Endothelial cell of umbilical vein (primary cell): ENCODE results near the gene FXYD7. TPM values are rescaled to one million over a fixed set of nuclear protein-coding genes. Genes with fewer than 3 reads are reported as not detected.

ENCODE experiments used
- BruUV-seq: library from RNA; stranded (reverse); fragments of 400-500 nt; replicated peaks from 2 replicates; lab custom pipeline; 2021; lab: Mats Ljungman, UMichigan
- CTCF ChIA-PET: fragments of 300-600, 350-600 bp; sonication (Branson Sonifier 250); formaldehyde crosslinking; loops from one replicate; lab custom pipeline; 2021; ENCODE audit warnings: antibody characterized with exemption, inconsistent platforms; lab: Charles Lee
- POLR2A ChIA-PET: fragments of 300-600, 350-600 bp; sonication (Branson Sonifier 250); formaldehyde crosslinking; loops from one replicate; lab custom pipeline; 2021; ENCODE audit warnings: antibody characterized with exemption, inconsistent platforms; lab: Charles Lee
- DNase-seq: peaks from one replicate; pipeline ENCODE4 v3.0.0-alpha.2; 2011; ENCODE audit warnings: low read depth, low spot score
- FAIRE-seq: peaks from 2 replicates; lab custom pipeline; 2011; peaks lifted over from hg19 to GRCh38; lab: Jason Lieb, UNC
- H2AFZ ChIP-seq: 2 replicates; pipeline ENCODE4 v1.6.0; 2012; ENCODE audit warnings: low read depth, low read length, control low read depth, inconsistent platforms
- H3K27ac ChIP-seq: 2 replicates; pipeline ENCODE4 v1.5.1; 2011; ENCODE audit warnings: low read depth, mild to moderate bottlenecking, control low read depth, low read length, moderate library complexity; ENCODE audit not compliant: insufficient read depth
- H3K27me3 ChIP-seq, 2 experiments: 2 replicates each; pipeline versions ENCODE4 v1.6.0 to v1.6.1; 2011; ENCODE audit warnings: low read length in 2 of 2, mixed read lengths in 1 of 2; ENCODE audit not compliant: control insufficient read depth in 2 of 2, insufficient read depth in 2 of 2
- H3K36me3 ChIP-seq, 2 experiments: 2 replicates in 1 of 2; 3 replicates in 1 of 2; pipeline ENCODE4 v1.5.1; 2011; ENCODE audit warnings: low read length in 2 of 2, mild to moderate bottlenecking in 1 of 2, moderate library complexity in 1 of 2; ENCODE audit not compliant: control insufficient read depth in 2 of 2, insufficient read depth in 2 of 2; ENCODE audit errors: extremely low read depth in 1 of 2
- H3K4me1 ChIP-seq: 3 replicates; pipeline ENCODE4 v1.5.1; 2011; ENCODE audit warnings: mild to moderate bottlenecking, low read length; ENCODE audit not compliant: control insufficient read depth, insufficient read depth; ENCODE audit errors: extremely low read depth
- H3K4me2 ChIP-seq: 2 replicates; pipeline ENCODE4 v1.6.1; 2011; ENCODE audit warnings: low read length, control low read depth, mixed read lengths; ENCODE audit not compliant: insufficient read depth
- H3K4me3 ChIP-seq, 3 experiments: fragments of 200-600 bp in 1 of 3; sonication (generic), shearing (Covaris generic) in 1 of 3; replicated peaks in 1 of 3; 2 replicates each; pipeline ENCODE4 v1.5.1; 2011 to 2016; ENCODE audit warnings: control low read depth in 3 of 3, low read length in 3 of 3, mild to moderate bottlenecking in 2 of 3, inconsistent platforms in 1 of 3, low read depth in 1 of 3, moderate library complexity in 1 of 3; ENCODE audit not compliant: insufficient read depth in 1 of 3
- H3K79me2 ChIP-seq: 2 replicates; pipeline ENCODE4 v1.6.0; 2012; ENCODE audit warnings: low read length, inconsistent platforms; ENCODE audit not compliant: control insufficient read depth, insufficient read depth
- H3K9ac ChIP-seq: replicated peaks from 2 replicates; pipeline ENCODE3; 2011; ENCODE audit warnings: low read length, control low read depth; ENCODE audit not compliant: insufficient read depth; ENCODE audit errors: extremely low read depth
- H3K9me1 ChIP-seq: replicated peaks from 3 replicates; pipeline ENCODE4 v1.6.0; 2011; ENCODE audit warnings: mild to moderate bottlenecking, low read length; ENCODE audit not compliant: control insufficient read depth, insufficient read depth; ENCODE audit errors: extremely low read depth
- H3K9me3 ChIP-seq: replicated peaks from 2 replicates; pipeline ENCODE4 v1.5.1; 2012; ENCODE audit warnings: low read length, inconsistent platforms; ENCODE audit not compliant: control insufficient read depth, insufficient read depth
- H4K20me1 ChIP-seq: replicated peaks from 2 replicates; pipeline ENCODE3; 2011; ENCODE audit warnings: mild to moderate bottlenecking, low read length; ENCODE audit not compliant: control insufficient read depth, insufficient read depth; ENCODE audit errors: extremely low read depth
- CTCF ChIP-seq, 2 donors: IDR thresholded peaks; 1 replicate in 1 of 2; 2 replicates in 1 of 2; pipeline ENCODE4 v1.5.1; 2011; ENCODE audit warnings: low read length in 2 of 2, mild to moderate bottlenecking in 2 of 2, moderate library complexity in 2 of 2, control low read depth in 1 of 2, inconsistent platforms in 1 of 2, low read depth in 1 of 2; ENCODE audit not compliant: insufficient read depth in 1 of 2; ENCODE audit errors: extremely low read depth in 1 of 2
- EZH2 ChIP-seq: IDR thresholded peaks from 2 replicates; pipeline ENCODE4 v1.6.1; 2012; ENCODE audit warnings: borderline replicate concordance, low read depth, mild to moderate bottlenecking, moderate library complexity, low read length, inconsistent platforms; ENCODE audit not compliant: severe bottlenecking
- FOS ChIP-seq: IDR thresholded peaks from 2 replicates; pipeline ENCODE4 v1.6.1; 2011; ENCODE audit warnings: mild to moderate bottlenecking, low read length, moderate library complexity, borderline replicate concordance; ENCODE audit not compliant: insufficient read depth
- GATA2 ChIP-seq: IDR thresholded peaks from 2 replicates; pipeline ENCODE4 v1.7.0; 2011; ENCODE audit warnings: low read depth, mild to moderate bottlenecking, moderate library complexity, mixed read lengths, low read length; ENCODE audit not compliant: insufficient read length, insufficient read depth
- JUN ChIP-seq: IDR thresholded peaks from 2 replicates; pipeline ENCODE4 v1.6.1; 2011; ENCODE audit warnings: borderline replicate concordance, low read depth; ENCODE audit not compliant: insufficient read length, insufficient read depth
- MAX ChIP-seq: IDR thresholded peaks from 2 replicates; pipeline ENCODE4 v1.6.1; 2011; ENCODE audit not compliant: insufficient read depth, insufficient read length
- MYC ChIP-seq: IDR thresholded peaks from one replicate; pipeline ENCODE4 v1.6.1; 2011; ENCODE audit warnings: mild to moderate bottlenecking, low read depth, low read length
- POLR2A ChIP-seq: IDR thresholded peaks from 2 replicates; pipeline ENCODE4 v1.6.1; 2012; ENCODE audit warnings: low read depth, mild to moderate bottlenecking, control low read depth, low read length
- POLR2AphosphoS5 ChIP-seq: IDR thresholded peaks from 2 replicates; pipeline ENCODE4 v1.6.1; 2012; ENCODE audit warnings: low read depth, mild to moderate bottlenecking, control low read depth, low read length, moderate library complexity; ENCODE audit not compliant: insufficient read depth
- dilution Hi-C: fragments of 300-500 bp; cut with MboI; formaldehyde crosslinking; loops from one replicate; pipeline ENCODE4 v1.15.0; 2019; ENCODE audit warnings: low sequenced_read_pairs; ENCODE audit not compliant: extremely low pct_ligation_motif_present
- intact Hi-C: fragments of 100-400 bp; cut with micrococcal nuclease; formaldehyde crosslinking; loops from one replicate; pipeline ENCODE4 v1.10.0; 2022
- polyA plus RNA-seq, 4 experiments: library from polyadenylated mRNA; depleted of rRNA in 3 of 4; stranded (reverse) in 3 of 4; unstranded in 1 of 4; fragments of >200 nt; gene quantifications; 2 replicates each; pipeline versions ENCODE4 v1.2.1 to v1.2.3, GENCODE V29; 2011 to 2012; ENCODE audit warnings: missing spikeins in 1 of 4
- total RNA-seq: library from RNA; stranded (reverse); gene quantifications from 2 replicates; pipeline ENCODE4 v1.2.3, GENCODE V29; 2021

The FXYD7 gene
- total and polyA plus RNA-seq, 2 donors (not counting 3 experiments of a cell fraction or from before 2014, with no cell fraction given), result not detected

- BruUV-seq, result no TSS peak
- no peak for FAIRE-seq
- TF ChIP-seq CTCF (IDR thresholded peaks at IDR 0.05; ENCODE audit: extremely low read depth in 1 of 2, insufficient read depth in 1 of 2, low read depth in 1 of 2, low read length in 2 of 2) (no peak), EZH2 (no peak), POLR2AphosphoS5 (no peak), POLR2A (no peak), GATA2 (no peak), MYC (no peak), MAX (no peak), JUN (no peak), FOS (no peak)
- Histone ChIP-seq H3K9me1 (no peaks in the 10 kb centered on the region), H2AFZ (no peak overlapping the region), H3K27me3 (no peaks in the 10 kb centered on the region), H3K4me2 (no peak overlapping the region), H3K27ac (no peak overlapping the region), H3K79me2 (peaks cover 6% of the 10 kb centered on the region), H3K4me1 (no peaks in the 10 kb centered on the region), H3K4me3 (no peak overlapping the region), H3K9ac (no peak overlapping the region), H3K36me3 (peaks cover 25 to 30% of the 10 kb centered on the region in 2 experiments), H4K20me1 (no peaks in the 10 kb centered on the region), H3K9me3 (peaks cover 5% of the 10 kb centered on the region)
- ChIA-PET POLR2A (interaction anchor here (0.5 kb wide), 1 partner anchor 122 kb away, joined by 3 read pairs; no protein-coding TSS in a partner anchor), CTCF (no interaction called here)
- intact Hi-C loops (no loop called here), dilution Hi-C loops (no loop called here)
- no peak for DNase-seq
Measured at GRCh38 chr19:35166100-35167063, 23.3 kb downstream of the FXYD7 start.
